ENCODE results near the gene BTBD16. TPM values are rescaled to one million over a fixed set of nuclear protein-coding genes. Genes with fewer than 3 reads are reported as not detected.

Gene BTBD16
- total RNA-seq, 1 experiment from 2014 or later = not detected

DNA sequence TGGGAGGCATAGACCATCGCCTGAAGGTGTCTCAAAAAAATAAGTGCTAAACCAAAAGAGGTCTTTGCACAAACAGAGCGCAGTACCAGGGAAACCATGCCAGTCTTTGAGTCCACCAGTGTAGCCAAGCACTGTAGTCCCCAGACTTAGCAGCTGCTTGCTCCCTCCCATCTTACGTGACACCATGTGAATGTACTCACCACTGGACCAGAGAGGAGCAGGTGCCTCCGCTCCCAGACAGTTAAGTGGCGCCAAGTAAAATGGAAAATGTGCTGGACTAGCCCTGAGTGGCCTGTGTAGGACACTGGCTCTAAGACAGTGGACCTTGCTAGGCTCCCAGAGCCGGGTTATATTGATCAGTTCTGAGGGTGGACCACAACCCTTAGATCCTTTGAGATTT lies 55.7 kb downstream of the BTBD16 start:
- no peak overlapping the region for H3K56ac ChIP-seq (ENCODE audit: insufficient read length, low read depth, low read length)
- H2AK5ac ChIP-seq (ENCODE audit: insufficient read length, low read length) = no peak overlapping the region
- no peaks in the 10 kb centered on the region for H3K9me3 ChIP-seq (ENCODE audit: control insufficient read depth, low read depth, low read length)
- H3K4me1 ChIP-seq (ENCODE audit: insufficient read depth, low read length) = no peaks in the 10 kb centered on the region
- H3K23ac ChIP-seq (ENCODE audit: insufficient read length, low read depth, low read length) = no peak overlapping the region
- no peak overlapping the region for H2AFZ ChIP-seq (ENCODE audit: low read length)
- H3K9me3 Mint-ChIP-seq = no peaks in the 10 kb centered on the region
- WGBS (ENCODE audit: extremely low coverage, insufficient read length, low lambda C conversion rate) = no CpG with 5 or more reads among the region's 6 CpGs
- no peak overlapping the region for H3K4me2 ChIP-seq (ENCODE audit: insufficient read depth, insufficient read length, low read length)
- DNase-seq = no peak
- TF ChIP-seq, protein P1, sequence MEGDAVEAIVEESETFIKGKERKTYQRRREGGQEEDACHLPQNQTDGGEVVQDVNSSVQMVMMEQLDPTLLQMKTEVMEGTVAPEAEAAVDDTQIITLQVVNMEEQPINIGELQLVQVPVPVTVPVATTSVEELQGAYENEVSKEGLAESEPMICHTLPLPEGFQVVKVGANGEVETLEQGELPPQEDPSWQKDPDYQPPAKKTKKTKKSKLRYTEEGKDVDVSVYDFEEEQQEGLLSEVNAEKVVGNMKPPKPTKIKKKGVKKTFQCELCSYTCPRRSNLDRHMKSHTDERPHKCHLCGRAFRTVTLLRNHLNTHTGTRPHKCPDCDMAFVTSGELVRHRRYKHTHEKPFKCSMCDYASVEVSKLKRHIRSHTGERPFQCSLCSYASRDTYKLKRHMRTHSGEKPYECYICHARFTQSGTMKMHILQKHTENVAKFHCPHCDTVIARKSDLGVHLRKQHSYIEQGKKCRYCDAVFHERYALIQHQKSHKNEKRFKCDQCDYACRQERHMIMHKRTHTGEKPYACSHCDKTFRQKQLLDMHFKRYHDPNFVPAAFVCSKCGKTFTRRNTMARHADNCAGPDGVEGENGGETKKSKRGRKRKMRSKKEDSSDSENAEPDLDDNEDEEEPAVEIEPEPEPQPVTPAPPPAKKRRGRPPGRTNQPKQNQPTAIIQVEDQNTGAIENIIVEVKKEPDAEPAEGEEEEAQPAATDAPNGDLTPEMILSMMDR (conservative IDR thresholded peaks at IDR 0.05) = no peak
- no peak overlapping the region for H4K91ac ChIP-seq (ENCODE audit: insufficient read length, low read depth, low read length)
- no peak overlapping the region for H2BK20ac ChIP-seq (ENCODE audit: low read depth, low read length, poor library complexity, severe bottlenecking)
- no peak overlapping the region for H4K8ac ChIP-seq (replicated peaks; ENCODE audit: insufficient read length, low read depth, low read length)
- no peak overlapping the region for H3K27ac ChIP-seq (ENCODE audit: insufficient read length, low read depth, low read length)
- no peaks in the 10 kb centered on the region; a peak in 1 of 7 replicates for H3K36me3 Mint-ChIP-seq (ENCODE audit: insufficient read depth in 1 of 3, low read depth in 3 of 3)
- H2BK12ac ChIP-seq (ENCODE audit: insufficient read length, low read depth, low read length) = no peak overlapping the region
- no peaks in the 10 kb centered on the region for H3K23me2 ChIP-seq (ENCODE audit: insufficient read length, low read depth, low read length, poor library complexity, severe bottlenecking)
- no peak overlapping the region for H3T11ph ChIP-seq (ENCODE audit: low read length)
- no peak overlapping the region for H3K27ac Mint-ChIP-seq
- H2BK120ac ChIP-seq (ENCODE audit: low read depth, low read length, poor library complexity, severe bottlenecking) = no peak overlapping the region
- H4K5ac ChIP-seq (ENCODE audit: insufficient read length, low read depth, low read length) = no peak overlapping the region
- no peak overlapping the region for H3K4me3 Mint-ChIP-seq
- H3K9ac ChIP-seq (ENCODE audit: extremely low read depth, insufficient read length, low read length) = no peak overlapping the region
- no peak overlapping the region for H3K18ac ChIP-seq (ENCODE audit: insufficient read length, low read depth, low read length)
- no peaks in the 10 kb centered on the region for H3K79me1 ChIP-seq (ENCODE audit: insufficient read depth, low read depth, low read length, poor library complexity, severe bottlenecking)
- H3K27me3 ChIP-seq (ENCODE audit: insufficient read depth, low read length) = no peaks in the 10 kb centered on the region; the same call in 1 of the 2 replicates
- H3K14ac ChIP-seq (ENCODE audit: insufficient read depth, low read length) = no peak overlapping the region
- H2BK15ac ChIP-seq (ENCODE audit: low read depth, low read length) = no peak overlapping the region
- no peak overlapping the region for H3K4ac ChIP-seq (ENCODE audit: low read depth, low read length)
- H3K4me1 Mint-ChIP-seq = peaks cover 16 to 23% of the 10 kb centered on the region in 2 experiments
- peaks cover 5% of the 10 kb centered on the region for H3K27me3 Mint-ChIP-seq (ENCODE audit: low read depth)
- H4K20me1 ChIP-seq (ENCODE audit: control insufficient read depth, insufficient read depth, insufficient read length) = no peaks in the 10 kb centered on the region
- no peak overlapping the region for H2BK5ac ChIP-seq (ENCODE audit: insufficient read length, low read length)
- H3K79me2 ChIP-seq (ENCODE audit: insufficient read depth, low read length) = no peaks in the 10 kb centered on the region
